Brain microvascular endothelial cell (primary cell): Measurements from ENCODE around the gene ITPK1.

Experiments
- DNase-seq: peaks from one replicate; pipeline ENCODE4 v3.0.0-alpha.2; 2020
- H3K27ac ChIP-seq: fragments of 250-450 bp; sonication (Bioruptor Pico); 2 replicates; pipeline ENCODE4 v1.5.1; 2020; ENCODE audit warnings: mild to moderate bottlenecking, moderate library complexity
- H3K27me3 ChIP-seq: fragments of 250-450 bp; sonication (Bioruptor Pico); replicated peaks from 2 replicates; pipeline ENCODE4 v1.5.1; 2020; ENCODE audit warnings: mild to moderate bottlenecking
- H3K36me3 ChIP-seq: fragments of 250-450 bp; sonication (Bioruptor Pico); replicated peaks from 2 replicates; pipeline ENCODE4 v1.5.1; 2020; ENCODE audit warnings: mild to moderate bottlenecking
- H3K4me3 ChIP-seq: 2 replicates; pipeline ENCODE4 v1.5.1; 2011; ENCODE audit warnings: low read depth, mild to moderate bottlenecking, control low read depth, low read length, moderate library complexity
- in situ Hi-C: cut with HindIII; loops from 2 replicates; pipeline ENCODE4 v1.10.0; 2017; ENCODE audit warnings: low sequenced_read_pairs, low pct_ligation_motif_present
- TF ChIP-seq, protein P1 (sequence below): IDR thresholded peaks from 2 replicates; pipeline ENCODE4 v1.5.1; 2011; ENCODE audit warnings: low read depth, mild to moderate bottlenecking, moderate library complexity, low read length, control low read depth, inconsistent platforms; ENCODE audit errors: missing control alignments

Gene ITPK1

DNA sequence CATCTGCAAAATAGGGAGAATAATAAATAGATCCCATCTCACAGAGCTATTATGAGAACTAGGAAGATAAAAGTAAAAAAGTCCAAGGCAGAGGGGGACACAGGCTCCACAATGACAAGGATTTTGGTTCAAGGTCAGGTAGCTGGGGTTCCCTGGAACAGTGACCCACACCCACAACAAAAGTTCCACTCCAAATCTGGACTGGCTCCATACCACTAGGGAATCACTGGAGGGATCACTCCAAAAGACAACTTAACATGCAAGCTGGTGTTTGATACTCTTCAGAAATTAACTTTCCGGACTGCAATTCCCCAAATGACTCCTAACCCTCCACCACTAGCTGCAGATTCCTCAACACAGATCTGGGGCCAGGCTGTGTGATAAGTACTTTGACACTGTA, 54.9 kb downstream of the ITPK1 start:
- Histone ChIP-seq H3K27ac (no peak overlapping the region), H3K4me3 (no peak overlapping the region), H3K36me3 (no peaks in the 10 kb centered on the region), H3K27me3 (no peaks in the 10 kb centered on the region)
- DNase-seq = no peak
- in situ Hi-C loops = no loop called here
- TF ChIP-seq, protein P1, sequence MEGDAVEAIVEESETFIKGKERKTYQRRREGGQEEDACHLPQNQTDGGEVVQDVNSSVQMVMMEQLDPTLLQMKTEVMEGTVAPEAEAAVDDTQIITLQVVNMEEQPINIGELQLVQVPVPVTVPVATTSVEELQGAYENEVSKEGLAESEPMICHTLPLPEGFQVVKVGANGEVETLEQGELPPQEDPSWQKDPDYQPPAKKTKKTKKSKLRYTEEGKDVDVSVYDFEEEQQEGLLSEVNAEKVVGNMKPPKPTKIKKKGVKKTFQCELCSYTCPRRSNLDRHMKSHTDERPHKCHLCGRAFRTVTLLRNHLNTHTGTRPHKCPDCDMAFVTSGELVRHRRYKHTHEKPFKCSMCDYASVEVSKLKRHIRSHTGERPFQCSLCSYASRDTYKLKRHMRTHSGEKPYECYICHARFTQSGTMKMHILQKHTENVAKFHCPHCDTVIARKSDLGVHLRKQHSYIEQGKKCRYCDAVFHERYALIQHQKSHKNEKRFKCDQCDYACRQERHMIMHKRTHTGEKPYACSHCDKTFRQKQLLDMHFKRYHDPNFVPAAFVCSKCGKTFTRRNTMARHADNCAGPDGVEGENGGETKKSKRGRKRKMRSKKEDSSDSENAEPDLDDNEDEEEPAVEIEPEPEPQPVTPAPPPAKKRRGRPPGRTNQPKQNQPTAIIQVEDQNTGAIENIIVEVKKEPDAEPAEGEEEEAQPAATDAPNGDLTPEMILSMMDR = no peak

DNA sequence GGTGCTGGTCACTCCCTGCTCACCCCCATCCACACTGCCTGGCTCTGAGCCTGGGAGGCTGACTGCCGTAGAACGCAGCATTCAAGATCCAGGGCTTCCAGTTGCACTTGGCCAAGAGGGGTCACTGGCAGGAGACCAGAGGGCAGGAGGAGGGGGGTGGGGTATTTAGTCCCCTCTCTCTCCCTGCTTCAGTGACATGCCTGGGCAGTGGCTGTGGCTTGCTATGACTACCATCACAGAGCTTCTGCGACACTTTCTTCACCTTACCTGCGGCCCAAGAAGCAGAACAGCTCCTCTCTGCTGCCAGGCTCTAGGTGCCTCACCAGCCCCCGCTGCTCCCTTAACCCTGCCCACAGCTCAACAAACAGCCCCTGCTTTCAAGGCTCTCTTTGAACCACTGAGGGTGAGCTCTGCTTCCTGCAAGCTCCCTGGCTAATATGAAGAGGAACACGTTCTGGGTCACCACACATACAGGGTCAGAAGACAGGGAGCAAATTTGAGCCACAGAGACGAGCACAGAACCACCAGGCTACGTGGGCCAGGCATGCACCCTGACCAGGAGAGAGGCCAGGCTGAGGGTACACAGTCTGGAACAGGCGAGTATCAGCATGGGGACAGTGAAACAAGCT, 55.7 kb downstream of the ITPK1 start:
- Histone ChIP-seq H3K36me3 (no peaks in the 10 kb centered on the region), H3K4me3 (no peak overlapping the region), H3K27me3 (no peaks in the 10 kb centered on the region), H3K27ac (no peak overlapping the region)
- TF ChIP-seq, protein P1 = no peak
- DNase-seq = no peak
- in situ Hi-C loops = no loop called here

DNA sequence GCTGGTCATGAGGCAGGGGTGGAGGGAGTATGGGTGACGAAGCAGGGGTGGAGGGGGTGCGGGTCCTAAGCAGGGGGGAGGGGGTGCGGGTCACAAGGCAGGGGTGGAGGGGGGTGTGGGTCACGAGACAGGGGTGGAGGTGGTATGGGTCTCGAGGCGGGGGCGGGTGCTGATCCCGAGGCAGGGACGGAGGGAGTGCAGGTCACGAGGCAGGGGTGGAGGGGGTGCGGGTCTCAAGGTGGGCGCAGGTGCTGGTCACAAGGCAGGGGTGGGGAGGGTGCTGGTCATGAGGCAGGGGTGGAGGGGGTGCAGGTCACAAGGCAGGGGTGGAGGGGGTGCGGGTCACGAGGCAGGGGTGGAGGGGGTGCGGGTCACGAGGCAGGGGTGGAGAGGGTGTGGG, 56.5 kb downstream of the ITPK1 start:
- Histone ChIP-seq H3K4me3 (no peak overlapping the region), H3K27ac (no peak overlapping the region), H3K27me3 (no peaks in the 10 kb centered on the region), H3K36me3 (no peaks in the 10 kb centered on the region)
- DNase-seq = no peak
- in situ Hi-C loops = no loop called here
- TF ChIP-seq, protein P1 = no peak

DNA sequence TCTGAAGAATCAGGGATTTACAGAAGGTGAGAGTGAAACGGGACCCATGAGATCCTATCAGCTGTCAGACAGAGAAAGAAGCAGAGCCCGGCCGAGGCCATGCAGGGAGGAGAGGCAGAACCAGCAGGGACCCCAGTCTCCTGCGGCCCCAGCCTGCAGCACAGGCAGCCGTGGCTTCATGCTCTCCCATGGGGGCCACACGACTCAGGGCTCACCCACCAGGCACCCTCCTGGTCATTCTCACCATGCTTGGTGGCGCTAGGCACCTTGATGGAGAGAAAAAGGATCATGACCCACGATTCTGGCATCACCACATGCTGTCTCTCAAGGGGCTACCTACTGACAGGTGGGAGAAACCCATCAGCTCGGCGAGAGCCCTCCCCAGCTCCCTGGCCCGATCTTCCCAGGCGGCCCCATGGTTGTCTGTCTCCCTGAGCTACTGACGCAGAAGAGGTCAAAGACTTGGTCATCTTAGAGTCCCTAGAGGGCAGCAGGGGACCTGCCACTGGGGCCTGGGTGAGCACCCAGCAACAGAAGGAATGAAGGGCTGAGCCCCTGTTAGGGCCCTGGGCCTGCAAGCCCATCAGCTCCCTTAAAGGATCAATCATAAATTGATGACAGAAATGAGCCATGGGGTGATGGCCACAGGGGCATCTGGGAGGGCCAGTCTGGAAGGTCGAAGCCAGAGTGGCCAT, 58.0 kb downstream of the ITPK1 start:
- Histone ChIP-seq H3K4me3 (no peak overlapping the region), H3K27me3 (no peaks in the 10 kb centered on the region), H3K27ac (no peak overlapping the region), H3K36me3 (no peaks in the 10 kb centered on the region)
- no peak for DNase-seq
- TF ChIP-seq, protein P1 = no peak
- in situ Hi-C loops = no loop called here

DNA sequence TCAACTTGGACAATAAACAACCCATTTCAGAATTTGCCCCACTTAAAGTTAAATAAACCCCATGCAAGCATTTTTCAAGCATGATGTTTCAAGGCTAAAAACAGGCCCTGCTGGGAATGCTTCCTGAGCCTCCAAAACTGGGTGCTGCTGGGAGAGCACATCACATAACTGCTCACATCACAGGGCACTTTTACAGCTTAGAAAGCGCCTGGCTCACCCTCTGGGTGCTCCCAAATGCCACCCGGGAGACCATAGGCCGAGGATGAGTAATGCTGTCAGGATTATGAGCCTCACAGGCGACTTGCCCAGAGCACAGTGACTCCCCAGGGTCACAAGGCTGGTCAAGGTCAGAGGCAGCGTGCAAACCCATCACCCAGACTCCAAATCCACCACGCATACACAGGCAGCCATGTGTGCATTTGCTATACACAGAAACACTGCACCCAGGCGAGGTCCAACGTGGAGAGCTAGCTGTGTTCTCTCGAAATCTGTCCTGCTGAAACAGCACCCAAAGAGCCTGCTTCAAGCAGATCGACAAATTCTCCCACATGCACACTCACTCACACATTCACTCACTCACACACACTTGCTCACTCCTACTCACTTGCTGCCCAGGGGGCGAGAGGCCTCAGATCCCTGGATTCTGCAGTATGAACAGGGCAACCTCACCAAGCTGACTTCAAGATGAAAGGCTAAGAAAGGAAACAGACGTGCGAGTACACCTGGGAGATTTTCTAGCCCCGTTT, 58.7 kb downstream of the ITPK1 start:
- no peak overlapping the region for H3K4me3 ChIP-seq
- no peak overlapping the region for H3K27ac ChIP-seq
- H3K36me3 ChIP-seq = no peaks in the 10 kb centered on the region
- TF ChIP-seq, protein P1 = no peak
- in situ Hi-C loops = no loop called here
- no peak for DNase-seq
- no peaks in the 10 kb centered on the region for H3K27me3 ChIP-seq
